Measurements from ENCODE around the gene PMFBP1.

GRCh38 chr16:72164691-72165090, 7.3 kb downstream of the PMFBP1 start:
- no peak for TF ChIP-seq POLR2A (IDR thresholded peaks at IDR 0.05; ENCODE audit: low read depth, low read length)
- TF ChIP-seq CTCF (conservative IDR thresholded peaks at IDR 0.05; ENCODE audit: low read depth, low read length) = no peak
- TF ChIP-seq BHLHE40 (IDR thresholded peaks at IDR 0.05; ENCODE audit: low read depth, low read length) = no peak
- TF ChIP-seq RFX5 (IDR thresholded peaks at IDR 0.05; ENCODE audit: low read depth, low read length) = no peak
- TF ChIP-seq FOS (IDR thresholded peaks at IDR 0.05; ENCODE audit: low read depth, low read length) = no peak
- TF ChIP-seq ELK1 (IDR thresholded peaks at IDR 0.05; ENCODE audit: borderline replicate concordance, low read depth, low read length) = no peak
- no peak for TF ChIP-seq MAFK (IDR thresholded peaks at IDR 0.05; ENCODE audit: low read depth, low read length)
- TF ChIP-seq MAZ (IDR thresholded peaks at IDR 0.05; ENCODE audit: borderline replicate concordance, low read depth, low read length) = no peak
- no peak for TF ChIP-seq SMC3 (IDR thresholded peaks at IDR 0.05; ENCODE audit: low read depth, low read length)
- no peak for TF ChIP-seq RCOR1 (IDR thresholded peaks at IDR 0.05; ENCODE audit: insufficient replicate concordance, low read length)
- no peak for TF ChIP-seq NFE2L2 (IDR thresholded peaks at IDR 0.05; ENCODE audit: low read depth, low read length)
- no peak for TF ChIP-seq RAD21 (IDR thresholded peaks at IDR 0.05; ENCODE audit: low read length)
- TF ChIP-seq USF2 (IDR thresholded peaks at IDR 0.05; ENCODE audit: low read depth, low read length) = no peak

All from IMR-90 (cell line).